Thymus (tissue), 11 donors: ENCODE results near the gene ZNF275. TPM values are rescaled to one million over a fixed set of nuclear protein-coding genes. Genes with fewer than 3 reads are reported as not detected.

ENCODE experiments used
- DNase-seq, 9 donors: peaks; one replicate each; pipeline ENCODE4 v3.0.0-alpha.2; 2013; ENCODE audit warnings: low spot score in 9 of 9, low read depth in 6 of 9, missing footprints in 1 of 9
- H3K27ac ChIP-seq, 2 donors: one replicate each; pipeline ENCODE4 v1.5.1; 2013; ENCODE audit warnings: control low read depth in 1 of 2, low read depth in 1 of 2, low read length in 1 of 2, mild to moderate bottlenecking in 1 of 2, moderate library complexity in 1 of 2
- H3K27me3 ChIP-seq, 2 donors: one replicate each; pipeline ENCODE4 v1.5.1; 2013; ENCODE audit warnings: low read length in 1 of 2; ENCODE audit not compliant: control insufficient read depth in 2 of 2, insufficient read depth in 1 of 2
- H3K36me3 ChIP-seq, 2 donors: one replicate each; pipeline ENCODE4 v1.5.1; 2013; ENCODE audit warnings: low read length in 1 of 2, mild to moderate bottlenecking in 1 of 2, moderate library complexity in 1 of 2; ENCODE audit not compliant: control insufficient read depth in 2 of 2, insufficient read depth in 2 of 2
- H3K4me1 ChIP-seq, 2 donors: one replicate each; pipeline ENCODE4 v1.5.1; 2013; ENCODE audit warnings: low read length in 2 of 2; ENCODE audit not compliant: control insufficient read depth in 2 of 2, insufficient read depth in 2 of 2
- H3K4me3 ChIP-seq, 2 donors: one replicate each; pipeline ENCODE4 v1.5.1; 2013; ENCODE audit warnings: low read length in 2 of 2, control low read depth in 1 of 2, mild to moderate bottlenecking in 1 of 2
- H3K9me3 ChIP-seq, 2 donors: one replicate each; pipeline ENCODE4 v1.5.1; 2013; ENCODE audit warnings: low read length in 1 of 2, mild to moderate bottlenecking in 1 of 2; ENCODE audit not compliant: control insufficient read depth in 2 of 2, insufficient read depth in 1 of 2
- WGBS: extraction: QIAGEN DNeasy Blood & Tissue Kit; methylation state at CpG from one replicate; pipeline ENCODE4 v1.1.7; 2013; 5-methylcytosine and 5-hydroxymethylcytosine counted together
- polyA plus RNA-seq: library from polyadenylated mRNA; stranded (reverse); fragments of 200-250 nt; gene quantifications from one replicate; pipeline ENCODE4 v1.2.3, GENCODE V29; 2013
- total RNA-seq: library from RNA; stranded (reverse); fragments of 120-200 nt; gene quantifications from one replicate; pipeline ENCODE4 v1.2.4, GENCODE V29; 2013
- donor health status: healthy.

Gene ZNF275
- total and polyA plus RNA-seq, 2 donors = 3.7 to 4.5 TPM

DNA sequence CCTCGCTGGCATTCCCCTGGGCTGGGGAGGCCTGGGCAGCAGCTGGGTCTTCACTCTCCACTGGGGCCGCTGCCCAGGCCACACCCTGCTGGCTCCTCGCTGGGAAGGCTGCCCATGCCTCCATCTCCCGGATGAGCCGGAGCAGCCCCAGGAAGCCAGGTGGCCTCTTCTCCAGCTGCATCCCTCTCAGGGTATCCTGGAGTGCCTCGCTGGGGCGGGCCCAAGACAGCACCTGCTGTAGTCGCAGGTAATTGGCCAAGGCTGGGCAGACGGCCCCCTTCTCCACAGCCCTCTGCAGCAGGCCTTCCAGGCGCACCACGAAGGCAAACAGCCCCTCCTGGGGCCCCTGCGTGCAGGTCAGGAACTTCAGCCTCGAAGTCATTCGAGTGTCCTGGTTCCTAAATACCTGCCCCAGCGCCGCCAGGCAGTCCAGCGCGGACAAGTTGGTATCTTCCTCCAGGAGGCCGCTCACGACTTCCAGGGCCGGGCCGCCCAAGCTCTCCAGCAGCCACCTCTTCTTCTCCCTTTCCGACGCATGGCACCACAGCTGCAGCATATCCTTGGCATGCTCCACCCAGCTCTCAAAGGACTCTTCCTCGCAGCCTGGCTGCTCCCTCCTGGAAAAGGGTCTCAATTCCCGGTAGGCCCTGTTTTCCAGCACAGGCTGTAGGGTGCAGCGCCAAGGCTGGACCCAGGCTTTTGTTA, 63.5 kb downstream of the ZNF275 start:
- Histone ChIP-seq H3K27ac (no peak overlapping the region), H3K27me3 (no peaks in the 10 kb centered on the region), H3K36me3 (no peaks in the 10 kb centered on the region), H3K4me3 (no peak overlapping the region), H3K4me1 (no peaks in the 10 kb centered on the region), H3K9me3 (peaks cover 0 to 4% of the 10 kb centered on the region in 2 donors)
- 94% methylated on average over 27 of the region's 27 CpGs for WGBS
- no peak for DNase-seq

DNA sequence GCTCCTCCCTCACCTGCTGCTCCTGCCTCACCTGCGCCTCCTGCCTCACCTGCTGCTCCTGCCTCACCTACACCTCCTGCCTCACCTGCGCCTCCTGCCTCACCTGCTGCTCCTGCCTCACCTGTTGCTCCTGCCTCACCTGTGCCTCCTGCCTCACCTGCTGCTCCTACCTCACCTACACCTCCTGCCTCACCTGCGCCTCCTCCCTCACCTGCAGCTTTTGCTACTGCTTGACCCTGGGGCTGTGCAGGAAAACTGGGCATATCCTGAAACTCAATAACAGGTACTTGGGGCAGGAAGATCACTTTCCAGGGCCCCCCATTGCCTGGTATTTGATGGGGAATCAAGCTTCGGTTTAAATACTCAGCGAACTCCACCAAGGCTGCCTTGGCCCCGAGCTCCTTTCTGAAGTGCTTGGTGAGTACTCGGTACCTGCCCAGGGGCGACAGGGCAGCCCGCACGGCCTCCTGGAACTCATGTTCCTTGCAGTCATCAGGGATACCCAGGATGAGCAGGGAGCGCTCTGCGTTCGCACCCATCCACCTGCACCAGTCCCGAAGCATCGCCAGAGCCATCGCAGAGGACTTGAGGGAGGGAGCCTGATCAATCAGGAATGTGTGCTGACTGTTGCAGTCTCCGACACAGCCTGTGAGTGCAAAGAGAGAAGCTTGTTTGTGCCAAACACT, 64.5 kb downstream of the ZNF275 start:
- no peak overlapping the region for H3K4me3 ChIP-seq
- no peaks in the 10 kb centered on the region for H3K36me3 ChIP-seq
- H3K27ac ChIP-seq = no peak overlapping the region
- no peaks in the 10 kb centered on the region for H3K27me3 ChIP-seq
- 97% methylated on average over 17 of the region's 17 CpGs for WGBS
- DNase-seq = no peak
- peaks cover 0 to 4% of the 10 kb centered on the region in 2 donors for H3K9me3 ChIP-seq
- no peaks in the 10 kb centered on the region for H3K4me1 ChIP-seq

DNA sequence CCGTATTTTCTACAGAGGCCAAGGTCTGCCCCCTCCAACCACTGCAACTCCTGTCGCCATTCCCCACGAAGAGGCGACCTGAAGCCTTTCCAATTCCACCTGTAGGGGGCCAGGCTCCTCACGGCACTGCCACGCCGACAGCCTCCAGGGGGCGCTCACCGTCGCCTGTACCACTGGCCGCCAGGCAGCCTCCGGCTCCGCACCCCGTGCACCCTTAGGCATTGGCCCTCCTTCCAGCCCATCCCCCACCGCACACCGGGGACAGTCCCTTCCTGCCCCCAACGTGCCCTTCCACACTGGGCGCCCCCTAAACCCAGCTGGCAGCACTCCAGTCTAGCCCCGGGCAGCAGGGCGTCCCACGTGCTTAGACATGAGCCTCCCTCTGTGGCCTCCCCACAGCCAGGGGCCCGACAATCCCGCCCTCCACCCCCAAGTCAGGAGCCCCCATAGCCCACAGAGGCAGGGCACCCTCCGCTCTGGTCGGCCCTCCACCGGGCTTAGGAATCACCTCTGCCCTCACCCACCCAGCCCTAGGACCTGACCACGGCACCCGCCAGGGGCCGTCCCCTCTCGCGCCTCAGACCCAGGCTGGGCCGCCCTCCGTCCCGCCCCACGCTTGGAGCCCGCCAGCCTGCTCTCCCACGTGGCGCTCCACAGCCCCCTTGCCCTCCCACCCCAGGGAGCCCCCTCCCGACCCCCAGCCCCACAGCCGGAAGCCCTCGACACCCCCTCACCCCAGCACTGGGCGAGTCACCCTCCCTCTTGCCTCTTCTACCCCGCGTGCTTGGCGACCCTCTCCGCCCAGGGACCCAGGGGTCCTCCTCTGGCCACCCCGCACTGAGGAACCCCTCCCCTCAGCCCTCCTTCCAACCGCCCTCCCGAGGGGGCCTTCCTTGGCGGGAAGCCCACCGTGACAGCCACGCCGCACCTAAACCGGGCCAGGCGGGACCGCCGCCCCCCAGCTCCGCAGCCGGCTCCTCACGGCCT, 66.5 kb downstream of the ZNF275 start:
- no peak overlapping the region for H3K27ac ChIP-seq
- H3K4me1 ChIP-seq = no peaks in the 10 kb centered on the region
- no peaks in the 10 kb centered on the region for H3K27me3 ChIP-seq
- H3K9me3 ChIP-seq = peaks cover 0 to 4% of the 10 kb centered on the region in 2 donors
- H3K36me3 ChIP-seq = no peaks in the 10 kb centered on the region
- 80% methylated on average over 60 of the region's 60 CpGs for WGBS
- no peak overlapping the region for H3K4me3 ChIP-seq
- DNase-seq = peak in 2 of 9 donors; percentile 20 to 23

DNA sequence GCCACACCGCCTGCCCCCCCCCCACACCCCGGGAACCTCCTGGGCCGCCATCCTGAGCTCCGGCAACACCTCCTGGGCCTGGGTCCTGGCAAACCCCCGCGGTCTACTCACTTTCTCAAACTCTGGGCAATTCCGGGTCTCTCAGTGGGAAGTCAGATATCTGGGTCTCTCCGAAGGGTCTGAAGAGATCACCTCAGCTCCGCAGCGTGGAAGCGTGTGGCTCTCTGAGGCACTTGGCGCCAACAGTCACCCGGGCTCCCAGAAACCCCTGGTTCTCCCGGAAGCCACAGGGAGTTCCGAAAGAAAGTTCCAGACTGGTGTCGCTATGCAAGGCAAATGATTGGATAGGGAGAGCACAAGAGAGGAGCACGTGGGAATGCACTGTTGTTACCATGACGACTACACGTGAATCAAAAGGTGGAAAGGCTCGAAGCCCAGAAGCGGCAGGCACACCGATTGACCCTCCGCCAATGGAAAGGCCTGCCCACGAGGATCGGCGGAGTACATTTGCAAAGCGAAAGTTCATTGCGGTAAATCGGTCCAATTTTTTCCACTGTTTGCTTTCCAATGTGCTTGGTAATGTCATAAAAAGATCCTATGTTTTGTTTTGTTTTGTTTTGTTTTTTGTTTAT, 67.3 kb downstream of the ZNF275 start, which contains the start of gene PNMA6E:
TSS of gene PNMA6E (minus strand) at position 218 of the 632 bp plus-strand sequence. CDS start 2,501 bp downstream, outside the sequence.
- H3K36me3 ChIP-seq = no peaks in the 10 kb centered on the region
- no peak for DNase-seq
- H3K9me3 ChIP-seq = peaks cover 0 to 4% of the 10 kb centered on the region in 2 donors
- H3K4me1 ChIP-seq = no peaks in the 10 kb centered on the region
- no peak within 1 kb of the TSS for H3K4me3 ChIP-seq
- 98% methylated on average over 29 of the region's 29 CpGs for WGBS
- H3K27ac ChIP-seq = no peak within 1 kb of the TSS
- H3K27me3 ChIP-seq = no peaks in the 10 kb centered on the region

Other genes starting within 250 kb of the ZNF275 start
- not detected for gene MAGEA1, start 154.9 kb upstream of the ZNF275 start, total RNA-seq
- gene MAGEA1, start 154.9 kb upstream of the ZNF275 start, polyA plus RNA-seq = not detected
- under 0.01 TPM for gene PNMA6F, start 12.4 kb upstream of the ZNF275 start, total RNA-seq
- 0.02 TPM for gene PNMA6F, start 12.4 kb upstream of the ZNF275 start, polyA plus RNA-seq
- gene PNMA6E, start 67.2 kb downstream of the ZNF275 start, total RNA-seq = not detected
- gene PNMA6E, start 67.2 kb downstream of the ZNF275 start, polyA plus RNA-seq = 0.05 TPM
- 0.19 TPM for gene ZFP92, start 77.3 kb downstream of the ZNF275 start, total RNA-seq
- 0.27 TPM for gene ZFP92, start 77.3 kb downstream of the ZNF275 start, polyA plus RNA-seq
- gene TREX2, start 111.9 kb downstream of the ZNF275 start, total RNA-seq = 0.38 TPM
- 1.2 TPM for gene TREX2, start 111.9 kb downstream of the ZNF275 start, polyA plus RNA-seq
- 19.1 TPM for gene HAUS7, start 136.4 kb downstream of the ZNF275 start, total RNA-seq
- 47.6 TPM for gene HAUS7, start 136.4 kb downstream of the ZNF275 start, polyA plus RNA-seq
- gene BGN, start 160.8 kb downstream of the ZNF275 start, total RNA-seq = 3.4 TPM
- 21.6 TPM for gene BGN, start 160.8 kb downstream of the ZNF275 start, polyA plus RNA-seq
- 0.09 TPM for gene ATP2B3, start 183.5 kb downstream of the ZNF275 start, total RNA-seq
- 0.02 TPM for gene ATP2B3, start 183.5 kb downstream of the ZNF275 start, polyA plus RNA-seq